Measurements from ENCODE around the gene SLC6A5. TPM values are rescaled to one million over a fixed set of nuclear protein-coding genes. Genes with fewer than 3 reads are reported as not detected.

Gene SLC6A5
- total and polyA plus RNA-seq, 2 of the 4 experiments (the other 2 are of a cell fraction) = not detected

GRCh38 chr11:20597680-20598484, 1.5 kb upstream of the SLC6A5 start:
- H4K91ac ChIP-seq (ENCODE audit: insufficient read depth, low read depth, low read length) = no peak overlapping the region
- ChIA-PET POLR2A (ENCODE audit: unreplicated experiment) (no interaction called here), CTCF (interaction anchor here (0.5 to 1.6 kb wide), 2 partner anchors 12 to 16 kb away, joined by 3 to 6 read pairs; no protein-coding TSS in a partner anchor)
- no peak overlapping the region for H4K8ac ChIP-seq (ENCODE audit: low read depth in 2 of 2, low read length in 2 of 2)
- no peak for DNase-seq
- intact Hi-C loops (cut with micrococcal nuclease) (loop anchor here (10.0 kb wide), 2 partner anchors 143 to 443 kb away; no protein-coding TSS in a partner anchor), dilution Hi-C loops (cut with HindIII; ENCODE audit: low sequenced_read_pairs, unreplicated experiment) (no loop called here), in situ Hi-C loops (cut with MboI; ENCODE audit: low sequenced_read_pairs) (no loop called here)
- no peak overlapping the region for H2AK5ac ChIP-seq (ENCODE audit: low read depth, low read length)
- no peaks in the 10 kb centered on the region for H4K20me1 ChIP-seq (ENCODE audit: insufficient read depth, low read length)
- no peaks in the 10 kb centered on the region for H3K79me1 ChIP-seq (ENCODE audit: low read depth in 1 of 2, low read length in 2 of 2)
- BruUV-seq (replicated peaks) = no TSS peak
- H3K27me3 ChIP-seq (ENCODE audit: control insufficient read depth, insufficient read depth, low read length) = peaks cover 63% of the 10 kb centered on the region
- H2BK20ac ChIP-seq (ENCODE audit: low read depth, low read length) = no peak overlapping the region
- H3K27ac ChIP-seq (ENCODE audit: insufficient read depth, low read length) = no peak overlapping the region
- no peak for ATAC-seq (ENCODE audit: low read depth)
- H3K4ac ChIP-seq (ENCODE audit: low read depth, low read length) = no peak overlapping the region
- no peak overlapping the region for H3K4me3 ChIP-seq (ENCODE audit: insufficient read depth, low read depth, low read length)
- H3K9ac ChIP-seq (ENCODE audit: low read depth, low read length) = no peak overlapping the region
- H4K5ac ChIP-seq (ENCODE audit: low read depth, low read length) = no peak overlapping the region
- no peaks in the 10 kb centered on the region for H3K4me1 ChIP-seq (ENCODE audit: control insufficient read depth, insufficient read depth, low read length)
- H2AFZ ChIP-seq (replicated peaks; ENCODE audit: low read length, poor library complexity) = no peak overlapping the region
- H3K23ac ChIP-seq (ENCODE audit: low read depth, low read length) = no peak overlapping the region
- H3K14ac ChIP-seq (replicated peaks; ENCODE audit: low read depth, low read length) = no peak overlapping the region
- H3K9me1 ChIP-seq (ENCODE audit: insufficient read depth, low read length) = no peaks in the 10 kb centered on the region
- H2BK5ac ChIP-seq (ENCODE audit: low read depth, low read length, poor library complexity, severe bottlenecking) = no peak overlapping the region
- TF ChIP-seq MAFK (IDR thresholded peaks at IDR 0.05; ENCODE audit: low read depth, low read length) (no peak), MXI1 (IDR thresholded peaks at IDR 0.05; ENCODE audit: borderline replicate concordance, low read depth, low read length) (no peak), CEBPB (IDR thresholded peaks at IDR 0.05; ENCODE audit: low read depth, low read length) (no peak), CTCF (conservative IDR thresholded peaks at IDR 0.05; ENCODE audit: low read depth, low read length) (no peak), RCOR1 (IDR thresholded peaks at IDR 0.05; ENCODE audit: insufficient replicate concordance, low read length) (no peak), MAZ (IDR thresholded peaks at IDR 0.05; ENCODE audit: borderline replicate concordance, low read depth, low read length) (no peak), POLR2A (IDR thresholded peaks at IDR 0.05; ENCODE audit: low read depth, low read length) (no peak), NFE2L2 (IDR thresholded peaks at IDR 0.05; ENCODE audit: low read depth, low read length) (no peak), RFX5 (IDR thresholded peaks at IDR 0.05; ENCODE audit: low read depth, low read length) (no peak), FOS (IDR thresholded peaks at IDR 0.05; ENCODE audit: low read depth, low read length) (no peak), USF2 (IDR thresholded peaks at IDR 0.05; ENCODE audit: low read depth, low read length) (no peak), SMC3 (IDR thresholded peaks at IDR 0.05; ENCODE audit: low read depth, low read length) (no peak)
- H2AK9ac ChIP-seq (replicated peaks; ENCODE audit: low read depth, low read length, poor library complexity) = no peak overlapping the region
- 0% methylated on average over 3 of the region's 48 CpGs; no CpG with 5 or more reads in 1 of the 2 experiments for WGBS, 2 experiments (ENCODE audit: extremely low coverage in 2 of 2, insufficient read length in 1 of 2)
- peaks cover 2% of the 10 kb centered on the region; the same call in 1 of the 2 replicates for H3K9me3 ChIP-seq (ENCODE audit: control insufficient read depth, insufficient read depth, low read length)
- no peak overlapping the region for H2BK15ac ChIP-seq (ENCODE audit: low read depth, low read length)
- no peak overlapping the region for H3K18ac ChIP-seq (ENCODE audit: low read depth, low read length)
- H3K36me3 ChIP-seq (ENCODE audit: control insufficient read depth, insufficient read depth, low read length) = no peaks in the 10 kb centered on the region
- H3K4me2 ChIP-seq (ENCODE audit: low read depth, low read length) = no peak overlapping the region
- H3K56ac ChIP-seq (ENCODE audit: extremely low read depth, insufficient read depth, low read length) = no peak overlapping the region
- no peak overlapping the region for H2BK120ac ChIP-seq (ENCODE audit: low read depth, low read length)

Data from IMR-90 (cell line).